DND-41 (cell line): ENCODE data around the gene CELSR3.

ENCODE experiments used
- ATAC-seq: fragments of 200-7000 bp; cut with Tn5 transposase; 3 replicates; pipeline ENCODE4 v1.9.1; 2021; ENCODE audit warnings: low read depth; ENCODE audit not compliant: insufficient read depth
- DNase-seq: peaks from one replicate; pipeline ENCODE4 v3.0.0-alpha.2; 2020
- H2AFZ ChIP-seq: 2 replicates; pipeline ENCODE4 v1.6.0; 2012; ENCODE audit warnings: low read depth, low read length
- H3K27ac ChIP-seq: 2 replicates; pipeline ENCODE4 v1.5.1; 2012; ENCODE audit warnings: low read length, inconsistent platforms
- H3K27me3 ChIP-seq: fragments of 200-600 bp; sonication (generic); 2 replicates; pipeline ENCODE4 v1.6.0; 2012; ENCODE audit warnings: low read length, mild to moderate bottlenecking, inconsistent platforms; ENCODE audit not compliant: insufficient read depth, poor library complexity
- H3K36me3 ChIP-seq: 2 replicates; pipeline ENCODE4 v1.5.1; 2012; ENCODE audit warnings: low read length, inconsistent platforms; ENCODE audit not compliant: insufficient read depth
- H3K4me1 ChIP-seq: 2 replicates; pipeline ENCODE4 v1.5.1; 2012; ENCODE audit warnings: mild to moderate bottlenecking, low read length; ENCODE audit not compliant: insufficient read depth
- H3K4me2 ChIP-seq: 2 replicates; pipeline ENCODE4 v1.6.0; 2012; ENCODE audit warnings: mild to moderate bottlenecking, moderate library complexity, low read length, inconsistent platforms; ENCODE audit not compliant: insufficient read depth
- H3K4me3 ChIP-seq, 2 experiments: fragments of 200-600 bp in 1 of 2; shearing (Covaris generic) in 1 of 2; 2 replicates each; pipeline ENCODE4 v1.5.1; 2012 to 2016; ENCODE audit warnings: inconsistent platforms in 2 of 2, low read length in 2 of 2, mild to moderate bottlenecking in 2 of 2, low read depth in 1 of 2, moderate library complexity in 1 of 2
- H3K79me2 ChIP-seq: 2 replicates; pipeline ENCODE4 v1.6.0; 2012; ENCODE audit warnings: low read length, inconsistent platforms; ENCODE audit not compliant: insufficient read depth
- H3K9ac ChIP-seq: 2 replicates; pipeline ENCODE4 v1.6.0; 2012; ENCODE audit warnings: low read depth, mild to moderate bottlenecking, inconsistent platforms, low read length, moderate library complexity
- H3K9me3 ChIP-seq: 2 replicates; pipeline ENCODE4 v1.5.1; 2012; ENCODE audit warnings: low read length, moderate library complexity, mild to moderate bottlenecking, inconsistent platforms; ENCODE audit not compliant: insufficient read depth, severe bottlenecking
- H4K20me1 ChIP-seq: 2 replicates; pipeline ENCODE4 v1.6.0; 2012; ENCODE audit warnings: low read length; ENCODE audit not compliant: insufficient read depth
- CTCF ChIP-seq: IDR thresholded peaks from 2 replicates; pipeline ENCODE4 v1.5.1; 2012; ENCODE audit warnings: borderline replicate concordance, low read length, moderate library complexity, mild to moderate bottlenecking; ENCODE audit not compliant: poor library complexity, severe bottlenecking; ENCODE audit errors: extremely low read depth
- EZH2 ChIP-seq: IDR thresholded peaks from 3 replicates; pipeline ENCODE4 v1.6.1; 2012; ENCODE audit warnings: borderline replicate concordance, low read depth, mild to moderate bottlenecking, moderate library complexity, low read length, inconsistent platforms; ENCODE audit not compliant: severe bottlenecking

CELSR3 gene

GRCh38 chr3:48617559-48617958 is 45.1 kb downstream of the CELSR3 start:
- Histone ChIP-seq H3K4me3 (0 out of 4 replicates have a peak overlapping the region, but pooled peaks of 1 of the 2 experiments have one; percentile 2), H3K79me2 (0 out of 2 replicates have a peak, but pooled peaks cover 5% of the 10 kb centered on the region), H2AFZ (no peak overlapping the region), H3K36me3 (peaks cover 35% of the 10 kb centered on the region), H3K4me2 (no peak overlapping the region), H3K27me3 (no peaks in the 10 kb centered on the region), H3K4me1 (no peaks in the 10 kb centered on the region), H4K20me1 (no peaks in the 10 kb centered on the region), H3K9ac (no peak overlapping the region), H3K27ac (no peak overlapping the region), H3K9me3 (peaks cover 16% of the 10 kb centered on the region)
- TF ChIP-seq CTCF (no peak), EZH2 (no peak)
- ATAC-seq = no peak
- DNase-seq = no peak

- TF ChIP-seq EZH2 (no peak), CTCF (no peak)
- Histone ChIP-seq H3K27me3 (no peaks in the 10 kb centered on the region), H3K4me1 (peaks cover 15% of the 10 kb centered on the region), H4K20me1 (no peaks in the 10 kb centered on the region), H3K4me3 (no peak overlapping the region), H3K9ac (no peak overlapping the region), H3K79me2 (peaks cover 25% of the 10 kb centered on the region), H2AFZ (no peak overlapping the region), H3K9me3 (peaks cover 16% of the 10 kb centered on the region), H3K36me3 (peaks cover 17% of the 10 kb centered on the region), H3K27ac (no peak overlapping the region), H3K4me2 (no peak overlapping the region)
- DNase-seq (no peak), ATAC-seq (no peak)
These were observed 48.6 kb downstream of the CELSR3 start for GRCh38 chr3:48614044-48614443.

- Histone ChIP-seq H3K9ac (no peak overlapping the region), H4K20me1 (no peaks in the 10 kb centered on the region), H3K9me3 (peaks cover 4% of the 10 kb centered on the region), H3K4me1 (peaks cover 29% of the 10 kb centered on the region), H3K27me3 (no peaks in the 10 kb centered on the region), H3K27ac (no peak overlapping the region), H3K36me3 (peaks cover 21% of the 10 kb centered on the region), H3K4me2 (no peak overlapping the region), H3K79me2 (peaks cover 40% of the 10 kb centered on the region), H3K4me3 (no peak overlapping the region), H2AFZ (no peak overlapping the region)
- no peak for ATAC-seq
- TF ChIP-seq CTCF = no peak
- no peak for TF ChIP-seq EZH2
- no peak for DNase-seq
These were observed 50.4 kb downstream of the CELSR3 start for GRCh38 chr3:48612309-48612708.
